Cardiac fibroblast (primary cell): ENCODE data around the gene DDX20.

Experiments
- DNase-seq, 2 donors: peaks; one replicate each; pipeline versions ENCODE4 v3.0.0 to v3.0.0-alpha.2; 2010; ENCODE audit warnings: low read depth in 2 of 2
- H3K4me3 ChIP-seq, 2 donors: replicated peaks in 1 of 2; 1 replicate in 1 of 2; 2 replicates in 1 of 2; pipeline ENCODE4 v1.5.1; 2011; ENCODE audit warnings: low read depth in 2 of 2, low read length in 2 of 2, mild to moderate bottlenecking in 2 of 2, moderate library complexity in 1 of 2
- CTCF ChIP-seq: IDR thresholded peaks from one replicate; pipeline ENCODE4 v1.5.1; 2011; ENCODE audit warnings: low read depth, mild to moderate bottlenecking, low read length, inconsistent platforms

The DDX20 gene

GRCh38 chr1:111770916-111771315 is 15.2 kb downstream of the DDX20 start:
- H3K4me3 ChIP-seq, result no peak overlapping the region

DNA sequence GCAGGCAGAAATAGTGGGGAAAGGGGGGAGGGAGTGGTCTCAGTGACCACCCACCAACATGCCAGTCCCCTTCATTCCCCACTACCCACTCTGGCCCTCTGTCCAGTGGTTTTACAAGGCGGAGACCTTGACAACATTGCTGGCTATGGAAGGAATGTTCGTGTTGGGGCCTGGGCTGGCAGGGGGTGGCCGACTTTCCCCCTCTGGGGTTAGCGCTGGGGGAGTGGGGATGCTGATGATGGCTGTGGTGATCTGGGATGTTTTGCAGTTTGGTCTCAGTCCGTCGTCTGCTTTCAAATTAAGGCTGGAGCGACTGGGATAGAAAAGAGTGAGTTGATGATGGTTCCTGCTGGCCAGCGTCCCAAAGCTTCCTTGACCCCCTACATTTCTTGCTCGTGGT is 20.3 kb downstream of the DDX20 start:
- TF ChIP-seq CTCF, result no peak
- no peak overlapping the region for H3K4me3 ChIP-seq
- no peak for DNase-seq

More at GRCh38 chr1:111770916-111771315, 15.2 kb downstream of the DDX20 start:
- TF ChIP-seq CTCF, result no peak
- DNase-seq, result peak in 1 of 2 donors; percentile 21

DNA sequence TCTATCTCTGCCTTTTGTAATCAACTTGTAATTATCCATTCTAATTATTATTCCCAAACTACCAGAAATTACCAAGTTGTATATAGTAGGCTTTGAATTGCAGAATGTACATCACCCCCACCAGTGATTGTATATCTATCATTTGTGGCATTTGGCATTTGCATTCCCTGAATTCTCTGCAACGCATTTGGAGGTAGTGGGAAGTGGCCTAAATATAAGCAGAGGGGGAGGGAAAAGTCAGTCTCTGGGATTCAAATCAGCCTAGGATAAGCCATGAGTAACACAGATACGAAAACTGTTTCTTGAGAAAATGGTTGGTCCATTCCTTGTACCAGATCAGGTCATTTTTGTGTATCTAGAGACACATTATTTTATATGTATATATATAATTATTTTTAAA is 20.7 kb downstream of the DDX20 start:
- DNase-seq, result peak in 1 of 2 donors; percentile 22
- no peak for TF ChIP-seq CTCF
- H3K4me3 ChIP-seq, result no peak overlapping the region

- TF ChIP-seq CTCF, result no peak
- no peak for DNase-seq
- H3K4me3 ChIP-seq, result no peak overlapping the region
Measured at GRCh38 chr1:111776861-111777260, 21.2 kb downstream of the DDX20 start.

GRCh38 chr1:111777301-111777700 is 21.6 kb downstream of the DDX20 start:
- no peak for DNase-seq
- TF ChIP-seq CTCF, result no peak
- H3K4me3 ChIP-seq, result no peak overlapping the region

DNA sequence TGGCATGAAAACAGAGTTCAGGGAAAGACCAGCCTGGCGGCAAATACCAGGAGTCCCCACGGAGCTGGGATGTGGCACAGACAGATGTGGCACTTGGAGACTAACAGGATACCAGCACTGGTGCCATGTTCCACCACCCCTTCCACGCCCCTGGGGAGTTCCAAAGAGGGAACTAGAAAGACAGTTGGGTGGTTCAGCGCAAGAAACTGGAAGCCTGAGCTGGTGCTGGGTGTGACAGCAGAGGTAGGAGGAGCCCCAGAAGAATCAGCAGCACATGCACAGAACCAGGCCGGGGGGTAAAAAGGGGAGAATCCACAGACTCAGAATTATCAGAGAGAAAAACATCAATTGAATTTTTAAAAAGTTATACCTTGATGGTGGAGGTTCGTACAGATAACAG is 22.4 kb downstream of the DDX20 start:
- no peak for DNase-seq
- no peak for TF ChIP-seq CTCF
- no peak overlapping the region for H3K4me3 ChIP-seq

DNA sequence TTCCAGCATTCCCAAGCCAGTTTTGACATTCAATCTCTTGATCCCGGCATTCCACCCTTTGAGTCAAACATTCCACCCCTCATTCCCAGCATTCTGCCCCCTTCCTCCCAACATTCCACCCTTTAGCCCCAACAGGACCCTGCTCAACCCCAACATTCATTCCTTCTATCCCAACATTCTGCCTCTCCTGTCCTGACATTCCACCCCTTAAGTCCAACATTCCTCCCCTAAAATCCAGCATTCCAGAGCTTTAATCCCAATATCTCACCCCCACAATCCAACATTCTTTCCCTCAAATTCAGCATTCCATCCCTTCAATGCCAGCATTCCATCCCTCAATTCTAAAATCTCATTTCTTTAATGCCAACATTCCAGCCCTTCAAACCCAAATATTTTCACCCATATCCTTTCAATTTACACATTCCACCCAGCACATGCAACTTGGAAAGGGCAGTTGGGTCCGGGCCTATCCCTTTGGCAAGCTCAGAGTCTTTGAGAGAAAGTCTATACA is 22.9 kb downstream of the DDX20 start:
- no peak for TF ChIP-seq CTCF
- no peak overlapping the region for H3K4me3 ChIP-seq
- peak in 1 of 2 donors; percentile 45 for DNase-seq
